Urothelium cell line (cell line): ENCODE results near the gene ENTPD8.

Source experiments
- DNase-seq: peaks from one replicate; pipeline ENCODE4 v3.0.0; 2011; ENCODE audit warnings: low spot score, mixed read lengths
- FAIRE-seq: peaks from 2 replicates; lab custom pipeline; 2011; peaks lifted over from hg19 to GRCh38; lab: Jason Lieb, UNC

Gene ENTPD8

GRCh38 chr9:137432687-137433348 lies 8.3 kb downstream of the ENTPD8 start:
- FAIRE-seq (no peak), DNase-seq (no peak)

GRCh38 chr9:137431416-137431931 lies 9.7 kb downstream of the ENTPD8 start:
- FAIRE-seq = no peak
- DNase-seq = no peak

GRCh38 chr9:137430723-137431415 lies 10.3 kb downstream of the ENTPD8 start:
- FAIRE-seq = no peak
- no peak for DNase-seq

GRCh38 chr9:137429974-137430722 lies 11.0 kb downstream of the ENTPD8 start:
- no peak for FAIRE-seq
- DNase-seq = peak; percentile 70

GRCh38 chr9:137429546-137429890 lies 11.6 kb downstream of the ENTPD8 start:
- no peak for FAIRE-seq
- no peak for DNase-seq

- no peak for DNase-seq
- no peak for FAIRE-seq
Observed at GRCh38 chr9:137428841-137429545, 12.2 kb downstream of the ENTPD8 start.

GRCh38 chr9:137428311-137428630 lies 12.9 kb downstream of the ENTPD8 start:
- FAIRE-seq = no peak
- DNase-seq = no peak

- DNase-seq (no peak), FAIRE-seq (no peak)
Observed at GRCh38 chr9:137427454-137428310, 13.5 kb downstream of the ENTPD8 start.

GRCh38 chr9:137426018-137426681 lies 15.0 kb downstream of the ENTPD8 start:
- FAIRE-seq = no peak
- no peak for DNase-seq

- DNase-seq (peak; percentile 65), FAIRE-seq (no peak)
Observed at GRCh38 chr9:137423514-137424291, 17.5 kb downstream of the ENTPD8 start.

GRCh38 chr9:137422604-137423513 lies 18.3 kb downstream of the ENTPD8 start, which contains the start of the genes EXD3 and NOXA1:
Gene EXD3 (minus strand): TSS chr9:137423162. CDS start chr9:137395357, 27,805 bp downstream.
Gene NOXA1 (plus strand): TSS chr9:137423393. CDS start chr9:137423530, 137 bp downstream.
- FAIRE-seq = no peak
- DNase-seq = peak; percentile 96

- FAIRE-seq = no peak
- no peak for DNase-seq
Observed at GRCh38 chr9:137421838-137422603, 19.1 kb downstream of the ENTPD8 start.

- DNase-seq = no peak
- FAIRE-seq = no peak
Observed at GRCh38 chr9:137417161-137418021, 23.8 kb downstream of the ENTPD8 start.

GRCh38 chr9:137416563-137417151 lies 24.5 kb downstream of the ENTPD8 start:
- DNase-seq = no peak

GRCh38 chr9:137416006-137416562 lies 25.1 kb downstream of the ENTPD8 start:
- no peak for FAIRE-seq
- no peak for DNase-seq

More at GRCh38 chr9:137416563-137417151, 24.5 kb downstream of the ENTPD8 start:
- FAIRE-seq = no peak
